GM18861 (cell line): ENCODE measurements around the gene RBKS.
"Not testable (repeated sequence)": the region's sequence is repeated elsewhere in the genome, so short reads cannot be mapped to it uniquely, and the experiment has no call there.

Source experiments
- ATAC-seq: cut with Tn5 transposase; IDR thresholded peaks from one replicate; pipeline ENCODE4 v1.9.1; 2021; ENCODE audit not compliant: unreplicated experiment

Gene RBKS

GRCh38 chr2:27771202-27771547 lies 119.0 kb downstream of the RBKS start:
- no peak for ATAC-seq

GRCh38 chr2:27766287-27766661 lies 123.9 kb downstream of the RBKS start:
- no peak for ATAC-seq

GRCh38 chr2:27765621-27766286 lies 124.4 kb downstream of the RBKS start:
- ATAC-seq: no peak

GRCh38 chr2:27764526-27764925 lies 125.7 kb downstream of the RBKS start:
- not testable (repeated sequence) for ATAC-seq

- ATAC-seq: no peak
Observed at GRCh38 chr2:27763907-27764267, 126.3 kb downstream of the RBKS start.

- no peak for ATAC-seq
Observed at GRCh38 chr2:27762951-27763906, 127.0 kb downstream of the RBKS start.

- no peak for ATAC-seq
Observed at GRCh38 chr2:27756544-27757498, 133.4 kb downstream of the RBKS start.

GRCh38 chr2:27756091-27756490 lies 134.1 kb downstream of the RBKS start:
- ATAC-seq: no peak

GRCh38 chr2:27754831-27755230 lies 135.4 kb downstream of the RBKS start:
- ATAC-seq: no peak

GRCh38 chr2:27754138-27754588 lies 136.0 kb downstream of the RBKS start:
- ATAC-seq: no peak

- no peak for ATAC-seq
Observed at GRCh38 chr2:27752551-27753237, 137.5 kb downstream of the RBKS start.

- ATAC-seq: no peak
Observed at GRCh38 chr2:27751377-27751776, 138.8 kb downstream of the RBKS start.

- not testable (repeated sequence) for ATAC-seq
Observed at GRCh38 chr2:27748803-27749554, 141.2 kb downstream of the RBKS start.

- no peak for ATAC-seq
Observed at GRCh38 chr2:27747827-27748352, 142.3 kb downstream of the RBKS start.

GRCh38 chr2:27746325-27746724 lies 143.9 kb downstream of the RBKS start:
- no peak for ATAC-seq

- ATAC-seq: not testable (repeated sequence)
Observed at GRCh38 chr2:27745494-27745893, 144.7 kb downstream of the RBKS start.

GRCh38 chr2:27742571-27742970 lies 147.6 kb downstream of the RBKS start:
- no peak for ATAC-seq

GRCh38 chr2:27741673-27742072 lies 148.5 kb downstream of the RBKS start:
- ATAC-seq: no peak

GRCh38 chr2:27739058-27739373 lies 151.2 kb downstream of the RBKS start:
- ATAC-seq: no peak
